Epithelial cell of esophagus (primary cell): ENCODE results near the gene RALGPS1.
"Not testable (repeated sequence)": the region's sequence is repeated elsewhere in the genome, so short reads cannot be mapped to it uniquely, and the experiment has no call there.

Experiments
- DNase-seq: peaks from one replicate; pipeline ENCODE4 v3.0.0; 2010; ENCODE audit warnings: low read depth
- H3K4me3 ChIP-seq: 2 replicates; pipeline ENCODE4 v1.5.1; 2011; ENCODE audit warnings: mild to moderate bottlenecking, low read length, control low read depth
- CTCF ChIP-seq: IDR thresholded peaks from 2 replicates; pipeline ENCODE4 v1.5.1; 2011; ENCODE audit warnings: low read depth, mild to moderate bottlenecking, low read length, control low read depth, inconsistent platforms; ENCODE audit not compliant: insufficient read depth; ENCODE audit errors: missing control alignments

The RALGPS1 gene

GRCh38 chr9:127169575-127169883 is 254.9 kb downstream of the RALGPS1 start:
- TF ChIP-seq CTCF: no peak
- no peak for DNase-seq
- no peak overlapping the region for H3K4me3 ChIP-seq

DNA sequence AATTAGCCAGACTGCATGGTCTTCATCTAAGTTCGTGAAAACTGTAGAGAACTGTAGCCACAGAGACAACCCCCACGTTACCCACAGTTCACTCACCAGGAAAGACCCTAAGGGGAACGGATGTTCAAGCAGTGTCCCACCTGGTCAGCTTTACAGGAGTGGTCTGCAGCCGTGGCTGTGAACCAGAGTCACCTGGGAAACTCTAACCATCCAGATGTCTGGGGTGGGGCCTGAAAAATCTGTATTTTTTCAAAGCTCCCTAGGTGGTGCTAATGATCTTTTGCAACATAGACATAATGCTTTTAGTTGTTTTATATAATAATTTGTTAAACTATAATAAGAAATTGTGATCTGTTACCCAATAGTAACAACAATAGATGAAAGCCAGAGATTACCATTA is 255.5 kb downstream of the RALGPS1 start:
- TF ChIP-seq CTCF: no peak
- DNase-seq: no peak
- H3K4me3 ChIP-seq: no peak overlapping the region

DNA sequence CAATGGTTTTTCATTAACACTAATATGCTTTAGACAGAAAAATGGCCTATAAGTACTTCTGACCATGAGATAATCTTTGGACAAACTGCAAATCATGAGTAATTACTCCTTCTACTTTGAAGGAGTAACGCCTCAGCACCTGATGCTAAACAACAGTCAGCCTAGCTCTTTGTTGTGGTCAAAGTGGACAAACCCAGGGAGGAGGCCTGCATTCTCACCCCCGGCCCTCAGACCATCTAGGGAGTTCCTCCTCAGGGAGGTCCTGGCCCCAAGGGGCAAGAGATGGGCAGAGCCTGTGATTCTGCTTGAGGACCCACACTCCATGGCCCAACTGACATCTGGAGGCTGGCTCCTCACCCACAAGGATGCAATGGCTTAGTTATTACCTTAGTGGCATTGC is 256.1 kb downstream of the RALGPS1 start:
- no peak overlapping the region for H3K4me3 ChIP-seq

DNA sequence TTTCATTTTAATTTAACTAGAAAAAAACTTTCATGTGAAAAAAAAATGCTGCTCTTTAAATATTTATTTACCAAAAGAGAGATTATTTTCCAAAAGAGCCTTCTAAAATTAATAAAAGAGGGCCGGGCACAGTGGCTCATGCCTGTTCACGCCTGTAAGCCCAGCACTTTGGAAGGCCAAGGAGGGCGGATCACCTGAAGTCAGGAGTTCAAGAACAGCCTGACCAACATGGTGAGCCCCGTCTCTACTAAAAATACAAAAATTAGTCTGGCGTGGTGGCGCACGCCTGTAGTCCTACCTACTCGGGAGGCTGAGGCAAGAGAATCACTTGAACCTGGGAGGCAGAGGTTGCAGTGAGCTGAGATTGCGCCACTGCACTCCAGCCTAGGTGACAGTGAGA is 256.8 kb downstream of the RALGPS1 start:
- not testable (repeated sequence) for DNase-seq

More for the DNA sequence above, 256.1 kb downstream of the RALGPS1 start:
- no peak for TF ChIP-seq CTCF
- DNase-seq: no peak

DNA sequence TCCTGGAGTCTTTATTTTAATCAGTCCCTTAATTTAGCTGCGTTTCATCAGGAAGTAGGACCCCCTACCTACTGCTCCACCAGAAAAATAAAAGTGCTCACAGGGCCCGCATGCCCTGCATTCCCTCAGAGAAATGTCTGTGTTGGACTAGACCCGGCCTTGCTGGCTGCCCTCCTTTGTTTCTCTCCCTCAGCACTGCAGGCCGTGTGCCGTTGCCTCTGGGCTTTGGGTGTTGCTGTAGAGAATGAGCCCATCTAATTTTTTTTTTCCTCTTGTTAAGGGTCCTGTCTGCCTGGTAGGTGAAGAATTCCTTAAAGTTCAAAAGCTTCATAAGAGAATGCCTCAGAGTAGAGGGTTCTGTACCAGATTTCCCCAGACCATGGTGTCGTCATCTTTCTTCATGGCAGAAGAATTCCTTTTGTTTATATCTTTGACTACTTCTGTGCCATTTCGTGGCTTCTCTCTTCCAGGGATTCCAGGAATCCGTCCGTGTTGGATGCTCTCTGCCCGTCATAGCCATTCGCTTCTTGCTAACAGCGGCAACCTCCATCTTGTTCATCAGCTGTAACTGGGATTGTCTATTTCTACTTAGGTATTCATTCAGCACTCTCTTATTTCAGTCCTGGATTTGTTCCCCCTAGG is 257.6 kb downstream of the RALGPS1 start:
- no peak for TF ChIP-seq CTCF
- no peak overlapping the region for H3K4me3 ChIP-seq
- DNase-seq: no peak

More for the DNA sequence above, 256.8 kb downstream of the RALGPS1 start:
- not testable (repeated sequence) for H3K4me3 ChIP-seq

- H3K4me3 ChIP-seq: no peak overlapping the region
- DNase-seq: no peak
- TF ChIP-seq CTCF: no peak
Measured at GRCh38 chr9:127173063-127173462, 258.5 kb downstream of the RALGPS1 start.

- TF ChIP-seq CTCF: no peak
- no peak for DNase-seq
- no peak overlapping the region for H3K4me3 ChIP-seq
Measured at GRCh38 chr9:127174386-127175318, 260.1 kb downstream of the RALGPS1 start.
